ENCODE results near the gene WNT11. TPM values are rescaled to one million over a fixed set of nuclear protein-coding genes. Genes with fewer than 3 reads are reported as not detected.

Gene WNT11
- polyA plus RNA-seq, 1 donor from 2014 or later = 2.3 TPM

DNA sequence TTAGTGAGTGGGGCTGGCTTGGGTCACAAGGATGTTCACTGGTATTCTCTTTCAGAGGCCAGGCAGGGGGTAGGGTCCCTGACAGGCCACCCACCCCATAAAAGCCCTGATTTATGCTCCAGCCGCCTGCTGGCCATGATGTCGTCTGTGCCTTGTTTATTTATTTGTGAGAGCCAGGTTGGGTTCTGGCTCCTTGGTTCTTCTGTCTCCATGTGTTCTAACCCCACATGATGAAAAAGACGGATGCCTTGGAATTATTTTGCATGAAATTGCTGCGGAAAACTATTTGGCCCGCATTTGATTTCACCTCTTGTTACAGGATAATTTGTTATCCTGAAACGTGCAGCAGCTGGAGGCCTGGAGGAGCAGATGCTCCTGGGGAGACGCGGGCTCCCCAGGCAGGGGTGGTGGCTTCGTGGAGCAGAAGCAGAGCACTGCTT, 46.3 kb upstream of the WNT11 start:
- Histone ChIP-seq H3K9me3 (ENCODE audit: low read length) (no peaks in the 10 kb centered on the region), H3F3A (ENCODE audit: insufficient read depth, low read length, poor library complexity, severe bottlenecking) (no peaks in the 10 kb centered on the region), H3K9me2 (ENCODE audit: insufficient read depth, low read length) (no peaks in the 10 kb centered on the region), H3K9ac (ENCODE audit: low read length) (no peak overlapping the region), H3K79me2 (replicated peaks; ENCODE audit: insufficient read depth, low read length) (no peaks in the 10 kb centered on the region), H3K27me3 (ENCODE audit: insufficient read depth, low read depth, low read length) (no peaks in the 10 kb centered on the region), H3K36me3 (ENCODE audit: insufficient read depth, low read length) (no peaks in the 10 kb centered on the region), H3K4me2 (ENCODE audit: low read length) (no peak overlapping the region), H3K4me3 (ENCODE audit: low read length) (no peak overlapping the region), H4K20me1 (ENCODE audit: insufficient read depth) (no peaks in the 10 kb centered on the region), H3K27ac (ENCODE audit: low read length) (no peak overlapping the region), H2AFZ (ENCODE audit: low read depth, low read length) (no peak overlapping the region)
- no peak for TF ChIP-seq SMC3 (conservative IDR thresholded peaks at IDR 0.05; ENCODE audit: poor library complexity)
- no peak for TF ChIP-seq TAF1 (IDR thresholded peaks at IDR 0.05; ENCODE audit: low read depth)
- TF ChIP-seq RAD21 (conservative IDR thresholded peaks at IDR 0.05) = no peak
- TF ChIP-seq, protein P1, sequence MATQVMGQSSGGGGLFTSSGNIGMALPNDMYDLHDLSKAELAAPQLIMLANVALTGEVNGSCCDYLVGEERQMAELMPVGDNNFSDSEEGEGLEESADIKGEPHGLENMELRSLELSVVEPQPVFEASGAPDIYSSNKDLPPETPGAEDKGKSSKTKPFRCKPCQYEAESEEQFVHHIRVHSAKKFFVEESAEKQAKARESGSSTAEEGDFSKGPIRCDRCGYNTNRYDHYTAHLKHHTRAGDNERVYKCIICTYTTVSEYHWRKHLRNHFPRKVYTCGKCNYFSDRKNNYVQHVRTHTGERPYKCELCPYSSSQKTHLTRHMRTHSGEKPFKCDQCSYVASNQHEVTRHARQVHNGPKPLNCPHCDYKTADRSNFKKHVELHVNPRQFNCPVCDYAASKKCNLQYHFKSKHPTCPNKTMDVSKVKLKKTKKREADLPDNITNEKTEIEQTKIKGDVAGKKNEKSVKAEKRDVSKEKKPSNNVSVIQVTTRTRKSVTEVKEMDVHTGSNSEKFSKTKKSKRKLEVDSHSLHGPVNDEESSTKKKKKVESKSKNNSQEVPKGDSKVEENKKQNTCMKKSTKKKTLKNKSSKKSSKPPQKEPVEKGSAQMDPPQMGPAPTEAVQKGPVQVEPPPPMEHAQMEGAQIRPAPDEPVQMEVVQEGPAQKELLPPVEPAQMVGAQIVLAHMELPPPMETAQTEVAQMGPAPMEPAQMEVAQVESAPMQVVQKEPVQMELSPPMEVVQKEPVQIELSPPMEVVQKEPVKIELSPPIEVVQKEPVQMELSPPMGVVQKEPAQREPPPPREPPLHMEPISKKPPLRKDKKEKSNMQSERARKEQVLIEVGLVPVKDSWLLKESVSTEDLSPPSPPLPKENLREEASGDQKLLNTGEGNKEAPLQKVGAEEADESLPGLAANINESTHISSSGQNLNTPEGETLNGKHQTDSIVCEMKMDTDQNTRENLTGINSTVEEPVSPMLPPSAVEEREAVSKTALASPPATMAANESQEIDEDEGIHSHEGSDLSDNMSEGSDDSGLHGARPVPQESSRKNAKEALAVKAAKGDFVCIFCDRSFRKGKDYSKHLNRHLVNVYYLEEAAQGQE (IDR thresholded peaks at IDR 0.05; ENCODE audit: borderline replicate concordance) = no peak
- no peak for TF ChIP-seq POLR2AphosphoS5 (IDR thresholded peaks at IDR 0.05)

- Histone ChIP-seq H3K36me3 (ENCODE audit: insufficient read depth, low read length) (no peaks in the 10 kb centered on the region), H3K4me2 (ENCODE audit: low read length) (no peak overlapping the region), H3K9ac (ENCODE audit: low read length) (no peak overlapping the region), H3K27me3 (ENCODE audit: insufficient read depth, low read depth, low read length) (no peaks in the 10 kb centered on the region), H3K9me2 (ENCODE audit: insufficient read depth, low read length) (no peaks in the 10 kb centered on the region), H2AFZ (ENCODE audit: low read depth, low read length) (no peak overlapping the region), H3K79me2 (replicated peaks; ENCODE audit: insufficient read depth, low read length) (no peaks in the 10 kb centered on the region), H3F3A (ENCODE audit: insufficient read depth, low read length, poor library complexity, severe bottlenecking) (no peaks in the 10 kb centered on the region), H3K4me3 (ENCODE audit: low read length) (no peak overlapping the region), H4K20me1 (ENCODE audit: insufficient read depth) (no peaks in the 10 kb centered on the region), H3K9me3 (ENCODE audit: low read length) (no peaks in the 10 kb centered on the region), H3K27ac (ENCODE audit: low read length) (no peak overlapping the region)
- TF ChIP-seq TAF1 (IDR thresholded peaks at IDR 0.05; ENCODE audit: low read depth) (no peak), EZH2 (IDR thresholded peaks at IDR 0.05; ENCODE audit: borderline replicate concordance, insufficient read depth, low read length, poor library complexity, severe bottlenecking) (no peak), SMC3 (conservative IDR thresholded peaks at IDR 0.05; ENCODE audit: poor library complexity) (no peak), MXI1 (conservative IDR thresholded peaks at IDR 0.05; ENCODE audit: poor library complexity, severe bottlenecking) (no peak), EP300 (conservative IDR thresholded peaks at IDR 0.05; ENCODE audit: poor library complexity, severe bottlenecking) (no peak), POLR2AphosphoS5 (IDR thresholded peaks at IDR 0.05) (no peak)
Observed at GRCh38 chr11:76251576-76251975, 45.3 kb upstream of the WNT11 start.

DNA sequence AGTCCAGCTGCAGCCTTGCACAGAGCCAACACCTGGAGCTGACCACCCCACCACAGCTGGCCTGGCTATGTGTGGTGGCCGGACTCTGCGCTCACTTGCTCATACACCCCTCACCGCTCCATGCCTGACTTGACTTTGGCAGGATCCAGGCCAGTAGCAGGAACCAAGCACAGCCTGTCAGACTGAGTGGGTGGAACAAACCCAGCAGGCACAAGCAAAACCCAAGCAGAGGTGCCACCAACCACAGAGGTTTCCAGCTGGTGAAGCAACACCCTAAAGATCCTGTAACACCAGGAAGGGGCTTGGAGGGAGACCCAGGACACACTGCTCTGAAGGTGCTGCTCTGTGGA, 44.9 kb upstream of the WNT11 start:
- TF ChIP-seq CTCF (IDR thresholded peaks at IDR 0.05; ENCODE audit: poor library complexity, severe bottlenecking) (no peak), POLR2AphosphoS5 (IDR thresholded peaks at IDR 0.05) (no peak), EP300 (conservative IDR thresholded peaks at IDR 0.05; ENCODE audit: poor library complexity, severe bottlenecking) (no peak), SMC3 (conservative IDR thresholded peaks at IDR 0.05; ENCODE audit: poor library complexity) (no peak), RAD21 (conservative IDR thresholded peaks at IDR 0.05) (no peak), TAF1 (IDR thresholded peaks at IDR 0.05; ENCODE audit: low read depth) (no peak), EZH2 (IDR thresholded peaks at IDR 0.05; ENCODE audit: borderline replicate concordance, insufficient read depth, low read length, poor library complexity, severe bottlenecking) (no peak), MXI1 (conservative IDR thresholded peaks at IDR 0.05; ENCODE audit: poor library complexity, severe bottlenecking) (no peak)
- TF ChIP-seq, protein P1 (IDR thresholded peaks at IDR 0.05; ENCODE audit: borderline replicate concordance) = no peak
- Histone ChIP-seq H3K4me2 (ENCODE audit: low read length) (no peak overlapping the region), H4K20me1 (ENCODE audit: insufficient read depth) (no peaks in the 10 kb centered on the region)

More for the DNA sequence above, 44.9 kb upstream of the WNT11 start:
- no peak overlapping the region for H3K27ac ChIP-seq (ENCODE audit: low read length)
- no peaks in the 10 kb centered on the region for H3K9me2 ChIP-seq (ENCODE audit: insufficient read depth, low read length)
- H3K79me2 ChIP-seq (replicated peaks; ENCODE audit: insufficient read depth, low read length) = no peaks in the 10 kb centered on the region
- H3K36me3 ChIP-seq (ENCODE audit: insufficient read depth, low read length) = no peaks in the 10 kb centered on the region
- H2AFZ ChIP-seq (ENCODE audit: low read depth, low read length) = no peak overlapping the region
- H3K9me3 ChIP-seq (ENCODE audit: low read length) = no peaks in the 10 kb centered on the region
- no peak overlapping the region for H3K9ac ChIP-seq (ENCODE audit: low read length)
- H3F3A ChIP-seq (ENCODE audit: insufficient read depth, low read length, poor library complexity, severe bottlenecking) = no peaks in the 10 kb centered on the region
- H3K27me3 ChIP-seq (ENCODE audit: insufficient read depth, low read depth, low read length) = no peaks in the 10 kb centered on the region
- H3K4me3 ChIP-seq (ENCODE audit: low read length) = no peak overlapping the region
